Activated CD8-positive, alpha-beta T cell treated with anti-CD3 and anti-CD28 coated beads, Interleukin-2, amount 10 ng/mL, durations not matched to agents 7 days and 5 days (primary cell): ENCODE measurements around the gene MECR. TPM values are rescaled to one million over a fixed set of nuclear protein-coding genes. Genes with fewer than 3 reads are reported as not detected.

ENCODE experiments used
- ATAC-seq: fragments of 150-1000 bp; cut with Tn5 transposase; one replicate; pipeline ENCODE4 v1.10.0; 2021; ENCODE audit warnings: moderate library complexity
- CTCF ChIA-PET: fragments of 350-600 bp; sonication (Branson Sonifier 250); formaldehyde crosslinking; loops from one replicate; lab custom pipeline; 2021; ENCODE audit warnings: antibody characterized with exemption; lab: Charles Lee
- POLR2A ChIA-PET: fragments of 350-600 bp; sonication (Branson Sonifier 250); formaldehyde crosslinking; loops from one replicate; lab custom pipeline; 2021; ENCODE audit warnings: antibody characterized with exemption; lab: Charles Lee
- DNase-seq: peaks from one replicate; pipeline ENCODE4 v3.0.0-alpha.2; 2020
- H3K27ac Mint-ChIP-seq: one replicate; pipeline ENCODE4 v1.8.0; 2021; ENCODE audit warnings: mild to moderate bottlenecking, mixed read lengths
- H3K27me3 Mint-ChIP-seq: one replicate; pipeline ENCODE4 v1.8.0; 2021; ENCODE audit warnings: low read depth, mixed read lengths
- H3K36me3 Mint-ChIP-seq: one replicate; pipeline ENCODE4 v1.8.0; 2021; ENCODE audit warnings: low read depth, mixed read lengths
- H3K4me1 Mint-ChIP-seq: one replicate; pipeline ENCODE4 v1.8.0; 2021; ENCODE audit warnings: low read depth, mixed read lengths
- H3K4me3 Mint-ChIP-seq: one replicate; pipeline ENCODE4 v1.8.0; 2021; ENCODE audit warnings: mild to moderate bottlenecking, mixed read lengths
- H3K9me3 Mint-ChIP-seq: one replicate; pipeline ENCODE4 v1.8.0; 2022; ENCODE audit warnings: mixed read lengths; ENCODE audit not compliant: insufficient read depth
- total RNA-seq, 2 experiments: library from RNA; stranded (reverse); gene quantifications; one replicate each; pipeline ENCODE4 v1.2.3, GENCODE V29; 2021

MECR gene
- 10 to 100 TPM; 23.5 to 26.4 TPM for total RNA-seq

- Mint-ChIP-seq H3K9me3 (no peaks in the 10 kb centered on the region), H3K4me1 (peaks cover 20% of the 10 kb centered on the region), H3K27me3 (peaks cover 15% of the 10 kb centered on the region), H3K4me3 (peak within 1 kb of the TSS; percentile 92), H3K36me3 (no peaks in the 10 kb centered on the region), H3K27ac (peak within 1 kb of the TSS; percentile 91)
- CTCF ChIA-PET = interaction anchor here (0.9 to 2.4 kb wide), 4 partner anchors 12 to 349 kb away, joined by 3 to 9 read pairs (median 4); partner anchors contain the start of gene SRSF4
- POLR2A ChIA-PET = interaction anchor here (0.6 to 2.3 kb wide), 3 partner anchors 49 to 1548 kb away, joined by 3 to 7 read pairs (median 3); partner anchors contain the start of genes EPB41 and SRSF4
- ATAC-seq (peak; percentile 98), DNase-seq (peak; percentile 96)
Observed at GRCh38 chr1:29230553-29231378, at the start of gene MECR. MECR (minus strand) TSS chr1:29230934; CDS start chr1:29230906, 28 bp downstream.

- no peak for ATAC-seq
- DNase-seq = no peak
- no peaks in the 10 kb centered on the region for H3K27me3 Mint-ChIP-seq
- no peaks in the 10 kb centered on the region for H3K9me3 Mint-ChIP-seq
- no peak overlapping the region for H3K4me3 Mint-ChIP-seq
- H3K27ac Mint-ChIP-seq = no peak overlapping the region
- POLR2A ChIA-PET = no interaction called here
- no peaks in the 10 kb centered on the region for H3K36me3 Mint-ChIP-seq
- CTCF ChIA-PET = no interaction called here
- peaks cover 3% of the 10 kb centered on the region for H3K4me1 Mint-ChIP-seq
Observed at GRCh38 chr1:29279951-29280391, 49.2 kb upstream of the MECR start.

- H3K9me3 Mint-ChIP-seq = no peaks in the 10 kb centered on the region
Observed at GRCh38 chr1:29279406-29279805, 48.7 kb upstream of the MECR start.

GRCh38 chr1:29278124-29278523, 47.4 kb upstream of the MECR start:
- no peak overlapping the region for H3K27ac Mint-ChIP-seq
- H3K27me3 Mint-ChIP-seq = no peaks in the 10 kb centered on the region
- no peak for DNase-seq
- no peaks in the 10 kb centered on the region for H3K36me3 Mint-ChIP-seq
- no peaks in the 10 kb centered on the region for H3K9me3 Mint-ChIP-seq
- no peak for ATAC-seq
- no peaks in the 10 kb centered on the region for H3K4me1 Mint-ChIP-seq
- ChIA-PET POLR2A (no interaction called here), CTCF (interaction anchor here (0.5 kb wide), 1 partner anchor 485 kb away, joined by 3 read pairs; no protein-coding TSS in a partner anchor)
- H3K4me3 Mint-ChIP-seq = no peak overlapping the region

More at GRCh38 chr1:29279406-29279805, 48.7 kb upstream of the MECR start:
- Mint-ChIP-seq H3K36me3 (no peaks in the 10 kb centered on the region), H3K4me3 (no peak overlapping the region), H3K27ac (no peak overlapping the region), H3K27me3 (no peaks in the 10 kb centered on the region), H3K4me1 (peaks cover 3% of the 10 kb centered on the region)
- DNase-seq (no peak), ATAC-seq (no peak)
- ChIA-PET CTCF (no interaction called here), POLR2A (no interaction called here)

- POLR2A ChIA-PET = no interaction called here
- ATAC-seq (no peak), DNase-seq (no peak)
- CTCF ChIA-PET = no interaction called here
- Mint-ChIP-seq H3K27ac (no peak overlapping the region), H3K4me3 (no peak overlapping the region), H3K9me3 (no peaks in the 10 kb centered on the region), H3K4me1 (no peaks in the 10 kb centered on the region), H3K27me3 (peaks cover 13% of the 10 kb centered on the region), H3K36me3 (no peaks in the 10 kb centered on the region)
Observed at GRCh38 chr1:29275435-29275834, 44.7 kb upstream of the MECR start.

- CTCF ChIA-PET = no interaction called here
- Mint-ChIP-seq H3K36me3 (no peaks in the 10 kb centered on the region), H3K4me3 (no peak overlapping the region), H3K27ac (no peak overlapping the region), H3K9me3 (no peaks in the 10 kb centered on the region), H3K4me1 (no peaks in the 10 kb centered on the region), H3K27me3 (peaks cover 28% of the 10 kb centered on the region)
- DNase-seq (no peak), ATAC-seq (no peak)
- POLR2A ChIA-PET = no interaction called here
Observed at GRCh38 chr1:29272147-29272907, 41.6 kb upstream of the MECR start.

GRCh38 chr1:29271724-29272123, 41.0 kb upstream of the MECR start:
- ChIA-PET CTCF (no interaction called here), POLR2A (no interaction called here)
- Mint-ChIP-seq H3K27me3 (peaks cover 33% of the 10 kb centered on the region), H3K27ac (no peak overlapping the region), H3K36me3 (no peaks in the 10 kb centered on the region), H3K4me3 (no peak overlapping the region), H3K9me3 (no peaks in the 10 kb centered on the region), H3K4me1 (no peaks in the 10 kb centered on the region)
- ATAC-seq (no peak), DNase-seq (no peak)

- CTCF ChIA-PET = no interaction called here
- POLR2A ChIA-PET = no interaction called here
- DNase-seq (no peak), ATAC-seq (no peak)
- no peak overlapping the region for H3K27ac Mint-ChIP-seq
- no peaks in the 10 kb centered on the region for H3K9me3 Mint-ChIP-seq
- H3K27me3 Mint-ChIP-seq = peaks cover 38% of the 10 kb centered on the region
- no peak overlapping the region for H3K4me3 Mint-ChIP-seq
- H3K4me1 Mint-ChIP-seq = no peaks in the 10 kb centered on the region
- H3K36me3 Mint-ChIP-seq = no peaks in the 10 kb centered on the region
Observed at GRCh38 chr1:29270929-29271521, 40.3 kb upstream of the MECR start.

- no peak overlapping the region for H3K4me3 Mint-ChIP-seq
- POLR2A ChIA-PET = no interaction called here
- peaks cover 38% of the 10 kb centered on the region for H3K27me3 Mint-ChIP-seq
- ATAC-seq (no peak), DNase-seq (no peak)
- no peak overlapping the region for H3K27ac Mint-ChIP-seq
- no peaks in the 10 kb centered on the region for H3K9me3 Mint-ChIP-seq
- CTCF ChIA-PET = no interaction called here
- no peaks in the 10 kb centered on the region for H3K4me1 Mint-ChIP-seq
- no peaks in the 10 kb centered on the region for H3K36me3 Mint-ChIP-seq
Observed at GRCh38 chr1:29269382-29269781, 38.6 kb upstream of the MECR start.

- Mint-ChIP-seq H3K27ac (no peak overlapping the region), H3K36me3 (no peaks in the 10 kb centered on the region), H3K4me1 (no peaks in the 10 kb centered on the region), H3K4me3 (no peak overlapping the region), H3K27me3 (peaks cover 39% of the 10 kb centered on the region), H3K9me3 (no peaks in the 10 kb centered on the region)
- ATAC-seq = no peak
- ChIA-PET POLR2A (no interaction called here), CTCF (interaction anchor here (0.8 kb wide), 1 partner anchor 85 kb away, joined by 3 read pairs; no protein-coding TSS in a partner anchor)
- no peak for DNase-seq
Observed at GRCh38 chr1:29267321-29268070, 36.8 kb upstream of the MECR start.

GRCh38 chr1:29266912-29267311, 36.2 kb upstream of the MECR start:
- ATAC-seq (no peak), DNase-seq (no peak)
- ChIA-PET POLR2A (no interaction called here), CTCF (no interaction called here)
- no peak overlapping the region for H3K27ac Mint-ChIP-seq
- H3K36me3 Mint-ChIP-seq = no peaks in the 10 kb centered on the region
- no peak overlapping the region for H3K4me3 Mint-ChIP-seq
- peaks cover 42% of the 10 kb centered on the region for H3K27me3 Mint-ChIP-seq
- no peaks in the 10 kb centered on the region for H3K9me3 Mint-ChIP-seq
- H3K4me1 Mint-ChIP-seq = no peaks in the 10 kb centered on the region
